Pancreas (tissue), 10 donors: Measurements from ENCODE around the gene FFAR4. TPM values are rescaled to one million over a fixed set of nuclear protein-coding genes. Genes with fewer than 3 reads are reported as not detected.
A peak's percentile ranks its signal among the peaks of the same experiment; 100 is the strongest.

Experiments used
- ATAC-seq, 4 donors: fragments of 200-7000 bp; cut with Tn5 transposase; one replicate each; pipeline versions ENCODE4 v1.8.0 to v1.9.1; 2020; ENCODE audit warnings: mild to moderate bottlenecking in 4 of 4, moderate library complexity in 4 of 4
- DNase-seq, 6 donors: peaks; one replicate each; pipeline ENCODE4 v3.0.0-alpha.2; 2020
- FAIRE-seq: peaks from 2 replicates; lab custom pipeline; 2012; peaks lifted over from hg19 to GRCh38; lab: Jason Lieb, UNC
- H3K27ac ChIP-seq, 4 donors: fragments of 200-600 bp; sonication (generic); 1 replicate in 3 of 4; 2 replicates in 1 of 4; pipeline versions ENCODE4 v1.5.0 to v1.8.0; 2020
- H3K27me3 ChIP-seq, 4 donors: fragments of 200-600 bp; one replicate each; pipeline ENCODE4 v1.8.0; 2021
- H3K36me3 ChIP-seq, 3 donors: fragments of 200-600 bp; sonication (generic) in 1 of 3; one replicate each; pipeline versions ENCODE4 v1.5.0 to v1.8.0; 2020 to 2021
- H3K4me1 ChIP-seq, 3 donors: fragments of 200-600 bp; one replicate each; pipeline ENCODE4 v1.8.0; 2021
- H3K4me3 ChIP-seq, 4 donors: fragments of 200-600 bp; sonication (generic) in 2 of 4; one replicate each; pipeline versions ENCODE4 v1.5.0 to v1.8.0; 2020 to 2021
- H3K9me3 ChIP-seq, 4 donors: fragments of 200-600 bp; one replicate each; pipeline ENCODE4 v1.8.0; 2021
- whole genome bisulfite sequencing, 2 donors: extraction: QIAGEN DNeasy Blood & Tissue Kit; methylation state at CpG; one replicate each; pipeline ENCODE4 v1.1.7; 2013; 5-methylcytosine and 5-hydroxymethylcytosine counted together
- intact Hi-C, 3 donors: fragments of 100-400 bp; cut with DNase I; formaldehyde crosslinking; loops; one replicate each; pipeline versions ENCODE4 v1.11.1 to v1.14.2; 2022
- polyA plus RNA-seq, 2 donors: library from polyadenylated mRNA; stranded (reverse); fragments of 200-250 nt; gene quantifications; one replicate each; pipeline ENCODE4 v1.2.3, GENCODE V29; 2013
- total RNA-seq, 6 donors: library from RNA; stranded (reverse); fragmentation: NEBNext Ultra II Directional in 4 of 6; extraction: Animal tissue kit (Norgen Biotek cat#: 25700) in 4 of 6; gene quantifications; one replicate each; pipeline versions ENCODE4 v1.2.1 to v1.2.4, GENCODE V29; 2021 to 2023
- TF ChIP-seq, protein P1 (sequence below), 4 donors: fragments of 200-600 bp; sonication (generic) in 3 of 4; IDR thresholded peaks; one replicate each; pipeline versions ENCODE4 v1.5.0 to v1.8.0; 2021; ENCODE audit warnings: antibody characterized with exemption in 4 of 4
- donor health status: healthy with polysubstance abuse.
- donor health status: DM: no; HTN: no; CAD: no; lungs with moderate emphysema.
- donor health status: DM: no; HTN: no; CAD: no.
- donor health status: control.
- donor health status: control.
- donor health status: Bipolar disorder and iron deficiency.
- donor health status: DM: yes; HTN: yes; CAD: no.
- donor health status: DM: no; HTN: no; CAD: no.
- donor health status: DM: no; HTN: no; CAD: no.
- donor health status: DM: yes; HTN: yes; CAD: no.

FFAR4 gene
- total and polyA plus RNA-seq, 8 donors: 0.37 to 2.4 (median 0.74) TPM

DNA sequence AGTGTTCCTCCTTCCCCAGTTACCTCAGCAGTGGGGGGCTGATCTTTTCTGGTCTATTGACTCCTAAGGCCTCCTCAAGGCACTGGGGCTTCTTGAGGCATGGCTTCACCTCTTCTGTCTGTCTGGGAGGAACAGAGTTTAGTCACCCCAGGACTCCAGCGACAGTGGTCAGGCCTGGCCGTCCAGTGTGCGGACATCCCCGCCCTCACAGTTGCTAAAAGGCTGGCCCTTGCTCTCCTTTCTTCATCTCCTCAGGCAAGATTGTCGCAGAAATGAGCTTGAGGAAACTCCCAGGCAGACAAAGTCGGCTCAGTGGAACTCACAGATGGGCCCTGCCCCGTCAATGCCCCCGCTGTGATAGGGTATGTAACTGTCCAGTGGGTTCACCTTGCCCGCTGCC lies 7.0 kb upstream of the FFAR4 start:
- no peak for FAIRE-seq
- Histone ChIP-seq H3K4me1 (no peaks in the 10 kb centered on the region), H3K36me3 (no peaks in the 10 kb centered on the region), H3K9me3 (no peaks in the 10 kb centered on the region), H3K27ac (no peak overlapping the region), H3K27me3 (no peaks in the 10 kb centered on the region), H3K4me3 (no peak overlapping the region)
- intact Hi-C loops: no loop called here
- no peak for DNase-seq
- 86 to 93% methylated on average over 9 of the region's 9 CpGs for WGBS, 2 donors
- ATAC-seq: no peak
- TF ChIP-seq, protein P1, sequence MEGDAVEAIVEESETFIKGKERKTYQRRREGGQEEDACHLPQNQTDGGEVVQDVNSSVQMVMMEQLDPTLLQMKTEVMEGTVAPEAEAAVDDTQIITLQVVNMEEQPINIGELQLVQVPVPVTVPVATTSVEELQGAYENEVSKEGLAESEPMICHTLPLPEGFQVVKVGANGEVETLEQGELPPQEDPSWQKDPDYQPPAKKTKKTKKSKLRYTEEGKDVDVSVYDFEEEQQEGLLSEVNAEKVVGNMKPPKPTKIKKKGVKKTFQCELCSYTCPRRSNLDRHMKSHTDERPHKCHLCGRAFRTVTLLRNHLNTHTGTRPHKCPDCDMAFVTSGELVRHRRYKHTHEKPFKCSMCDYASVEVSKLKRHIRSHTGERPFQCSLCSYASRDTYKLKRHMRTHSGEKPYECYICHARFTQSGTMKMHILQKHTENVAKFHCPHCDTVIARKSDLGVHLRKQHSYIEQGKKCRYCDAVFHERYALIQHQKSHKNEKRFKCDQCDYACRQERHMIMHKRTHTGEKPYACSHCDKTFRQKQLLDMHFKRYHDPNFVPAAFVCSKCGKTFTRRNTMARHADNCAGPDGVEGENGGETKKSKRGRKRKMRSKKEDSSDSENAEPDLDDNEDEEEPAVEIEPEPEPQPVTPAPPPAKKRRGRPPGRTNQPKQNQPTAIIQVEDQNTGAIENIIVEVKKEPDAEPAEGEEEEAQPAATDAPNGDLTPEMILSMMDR (IDR thresholded peaks at IDR 0.05): no peak

DNA sequence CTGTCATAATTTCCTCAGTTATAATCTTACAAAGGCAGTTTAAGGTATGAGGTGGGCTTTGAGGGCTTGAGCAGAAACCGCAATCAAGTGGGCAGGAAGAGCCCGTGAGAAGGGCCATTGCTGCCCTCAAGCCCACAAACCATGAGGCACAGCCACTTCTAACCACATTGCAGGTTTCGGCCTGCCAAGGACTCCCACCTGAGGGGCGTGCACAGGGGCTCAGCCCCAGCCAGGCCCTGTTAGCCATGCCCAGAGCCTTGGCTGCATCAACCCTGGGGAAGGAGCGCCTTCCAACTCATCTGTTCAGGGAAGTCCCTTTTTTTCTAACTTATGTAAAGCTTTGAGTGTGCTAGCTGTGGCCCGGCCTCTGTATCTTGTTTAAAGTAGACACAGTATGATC lies 5.9 kb upstream of the FFAR4 start:
- no peaks in the 10 kb centered on the region for H3K4me1 ChIP-seq
- ATAC-seq (no peak), DNase-seq (no peak), FAIRE-seq (no peak)
- H3K27ac ChIP-seq: no peak overlapping the region
- H3K27me3 ChIP-seq: no peaks in the 10 kb centered on the region
- no peak overlapping the region for H3K4me3 ChIP-seq
- TF ChIP-seq, protein P1 (IDR thresholded peaks at IDR 0.05): no peak
- H3K9me3 ChIP-seq: no peaks in the 10 kb centered on the region
- no peaks in the 10 kb centered on the region for H3K36me3 ChIP-seq
- WGBS, 2 donors: 82 to 90% methylated on average over 6 of the region's 6 CpGs
- intact Hi-C loops: no loop called here

DNA sequence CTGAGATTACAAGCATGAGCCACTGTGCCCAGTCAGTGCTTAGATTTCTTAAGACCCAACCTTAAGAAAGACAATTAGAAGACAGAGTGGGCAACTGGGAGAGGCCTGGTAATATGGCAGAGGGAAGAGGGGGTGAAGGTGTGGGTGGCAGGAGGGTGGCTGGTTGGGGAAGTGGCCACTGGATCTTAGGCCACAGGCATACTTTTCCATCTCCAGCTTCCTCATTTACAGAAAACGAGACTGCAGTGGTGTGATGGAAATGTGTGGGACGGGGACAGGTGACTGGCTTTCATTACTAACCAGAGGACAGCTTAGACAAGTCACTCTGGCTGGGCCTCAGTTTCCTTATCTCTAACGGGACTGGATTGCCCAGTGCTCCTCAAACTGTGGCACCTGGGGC lies 1.0 kb upstream of the FFAR4 start:
- H3K4me1 ChIP-seq: peaks cover 0 to 5% (median 0%) of the 10 kb centered on the region in 3 donors
- no peaks in the 10 kb centered on the region for H3K36me3 ChIP-seq
- FAIRE-seq (no peak), DNase-seq (no peak), ATAC-seq (peak in 1 of 4 donors; percentile 11)
- TF ChIP-seq, protein P1 (IDR thresholded peaks at IDR 0.05): no peak
- H3K27ac ChIP-seq: no peak overlapping the region
- intact Hi-C loops: no loop called here
- WGBS, 2 donors: 49 to 54% methylated on average over 3 of the region's 3 CpGs
- H3K4me3 ChIP-seq: no peak overlapping the region
- H3K27me3 ChIP-seq: peaks cover 0 to 12% (median 2%) of the 10 kb centered on the region in 4 donors
- H3K9me3 ChIP-seq: no peaks in the 10 kb centered on the region

DNA sequence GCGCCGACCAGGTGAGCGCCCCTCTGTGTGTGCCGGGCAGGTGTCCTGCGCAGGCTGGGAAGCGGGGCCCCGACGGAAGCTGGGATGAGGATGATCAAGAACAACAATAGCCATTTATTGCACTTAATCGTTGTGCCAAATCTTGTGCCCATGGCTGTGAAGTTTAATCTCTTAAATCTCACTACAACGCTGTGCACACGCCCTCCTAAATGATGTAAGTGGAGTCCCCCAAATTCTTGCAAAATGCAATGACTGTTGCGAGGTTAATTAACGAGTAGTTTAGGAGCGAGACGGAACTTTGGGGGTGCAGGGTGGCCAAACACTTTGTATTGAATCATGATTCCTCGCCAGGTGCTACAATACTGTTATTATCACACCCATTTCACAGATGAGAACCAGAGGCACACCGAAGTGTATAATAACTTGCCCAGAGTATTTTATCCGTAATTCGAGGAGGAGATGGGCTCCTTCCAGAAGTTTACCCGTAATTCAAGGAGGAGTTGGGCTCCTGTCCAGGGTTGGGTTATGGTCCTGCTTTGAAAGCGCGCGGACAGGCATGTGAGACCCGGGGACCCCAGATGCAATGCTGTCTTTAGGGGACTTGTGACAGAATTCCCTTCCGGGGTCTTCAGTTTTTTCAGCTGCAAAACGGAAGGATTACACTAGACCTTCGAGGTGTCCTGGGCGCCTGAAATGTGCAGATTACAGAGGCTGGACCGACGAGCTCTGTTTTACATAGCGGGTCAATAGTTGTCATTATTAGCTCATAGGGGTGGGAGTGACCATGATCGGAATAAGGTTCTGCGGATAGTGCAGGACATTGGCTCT lies 1.0 kb downstream of the FFAR4 start:
- Histone ChIP-seq H3K27me3 (peaks cover 0 to 12% (median 2%) of the 10 kb centered on the region in 4 donors), H3K4me1 (peaks cover 0 to 5% (median 0%) of the 10 kb centered on the region in 3 donors), H3K4me3 (peak overlapping the region in 3 of 4 donors; percentile 9 to 44 (median 27)), H3K36me3 (no peaks in the 10 kb centered on the region), H3K9me3 (no peaks in the 10 kb centered on the region), H3K27ac (no peak overlapping the region)
- ATAC-seq (no peak), DNase-seq (no peak), FAIRE-seq (no peak)
- TF ChIP-seq, protein P1 (IDR thresholded peaks at IDR 0.05): no peak
- intact Hi-C loops: no loop called here
- WGBS, 2 donors: 8 to 9% methylated on average over 33 of the region's 33 CpGs

DNA sequence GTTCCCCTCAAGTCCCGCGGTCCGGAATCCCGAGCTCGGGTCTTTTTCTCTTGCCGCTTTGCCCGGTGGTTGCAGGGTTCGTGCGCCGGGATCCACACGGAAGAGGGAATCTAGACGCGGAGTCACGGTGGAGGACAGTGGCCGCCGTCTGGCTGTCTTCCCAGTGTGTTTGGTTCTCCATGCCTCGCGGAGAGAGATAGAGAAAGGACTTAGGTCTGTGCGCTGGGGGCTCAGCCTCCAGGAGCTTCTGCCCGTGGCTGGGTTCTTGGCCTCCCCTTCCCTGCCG lies 1.6 kb downstream of the FFAR4 start:
- intact Hi-C loops: no loop called here
- Histone ChIP-seq H3K36me3 (no peaks in the 10 kb centered on the region), H3K27ac (no peak overlapping the region), H3K4me3 (peak overlapping the region in 1 of 4 donors; percentile 44), H3K9me3 (no peaks in the 10 kb centered on the region), H3K27me3 (peaks cover 0 to 12% (median 2%) of the 10 kb centered on the region in 4 donors), H3K4me1 (peaks cover 0 to 5% (median 0%) of the 10 kb centered on the region in 3 donors)
- 10 to 11% methylated on average over 21 of the region's 21 CpGs for WGBS, 2 donors
- no peak for FAIRE-seq
- DNase-seq: no peak
- TF ChIP-seq, protein P1 (IDR thresholded peaks at IDR 0.05): no peak
- peak in 1 of 4 donors; percentile 12 for ATAC-seq
